Measurements from ENCODE around the gene UBA52.

Gene UBA52

DNA sequence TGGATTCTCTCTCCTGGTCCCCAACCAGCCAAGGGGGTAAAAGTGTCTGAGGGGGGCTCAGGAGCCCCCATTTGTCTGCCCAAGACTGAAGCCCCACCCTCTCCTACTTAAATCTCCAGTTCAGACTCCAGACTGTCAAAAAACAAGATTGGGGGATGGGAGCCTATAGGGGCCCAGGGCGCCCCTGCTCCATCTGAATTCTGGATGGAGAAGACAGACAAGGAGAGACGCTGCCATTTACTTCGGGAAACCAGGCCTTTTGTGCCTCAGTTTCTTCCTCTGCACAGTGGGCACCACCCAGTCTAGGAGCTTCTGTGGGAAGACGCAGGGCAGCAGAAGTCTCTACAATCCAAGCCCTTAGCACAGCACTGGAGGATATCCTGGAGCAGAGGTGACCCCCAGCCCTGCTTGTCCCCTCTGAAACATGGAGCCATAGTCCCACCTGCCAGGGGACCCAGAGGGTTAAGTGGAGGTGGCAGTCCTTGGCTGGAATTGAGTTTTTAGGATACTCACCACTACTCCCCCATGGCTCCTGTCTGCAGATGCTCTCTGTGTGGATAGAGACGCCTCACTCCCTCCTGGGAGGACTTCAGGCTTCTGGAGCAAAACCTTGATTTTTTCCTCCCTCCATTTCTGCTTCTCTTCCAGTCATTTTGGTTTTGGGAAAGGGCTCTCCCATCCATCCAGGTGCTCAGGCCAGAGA is 36.6 kb downstream of the UBA52 start:
- DNase-seq (ENCODE audit: low read depth in 2 of 2) = no peak

GRCh38 chr19:18608805-18609716 is 37.4 kb downstream of the UBA52 start:
- no peak for DNase-seq (ENCODE audit: low read depth in 2 of 2)

DNA sequence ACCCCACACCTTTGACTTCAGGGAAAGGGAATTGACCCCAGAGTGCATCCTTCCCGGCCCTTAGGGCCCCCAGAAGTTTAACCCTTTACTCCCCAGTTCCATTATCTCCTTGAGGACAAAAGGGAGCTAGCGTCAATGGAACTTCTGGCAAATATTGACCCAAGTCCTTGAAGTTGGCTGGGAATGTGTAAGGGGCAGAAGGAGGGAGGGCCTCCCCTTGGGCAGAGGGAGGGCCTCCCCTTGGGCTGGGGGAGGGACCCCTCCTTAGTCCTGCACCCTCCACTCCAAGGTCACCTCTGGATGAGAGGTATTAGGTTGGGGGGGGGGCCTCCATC is 38.0 kb downstream of the UBA52 start:
- DNase-seq (ENCODE audit: low read depth in 2 of 2) = no peak

DNA sequence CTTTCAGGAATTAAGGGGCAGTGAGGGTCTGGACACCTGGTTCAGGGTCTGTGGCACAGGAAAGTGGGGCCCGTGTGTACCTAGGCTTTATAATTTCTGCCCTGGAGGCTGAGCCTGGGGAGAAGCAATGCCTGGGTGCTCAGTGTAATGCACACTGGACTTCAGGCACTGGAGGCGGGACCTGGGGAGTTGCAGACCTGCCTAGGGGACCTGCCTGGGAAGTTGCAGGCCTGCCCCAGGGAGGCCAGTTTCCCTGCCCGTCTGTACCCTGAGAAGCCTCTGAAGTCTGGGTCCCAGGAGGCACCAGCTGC is 38.5 kb downstream of the UBA52 start:
- DNase-seq (ENCODE audit: low read depth in 2 of 2) = no peak

DNA sequence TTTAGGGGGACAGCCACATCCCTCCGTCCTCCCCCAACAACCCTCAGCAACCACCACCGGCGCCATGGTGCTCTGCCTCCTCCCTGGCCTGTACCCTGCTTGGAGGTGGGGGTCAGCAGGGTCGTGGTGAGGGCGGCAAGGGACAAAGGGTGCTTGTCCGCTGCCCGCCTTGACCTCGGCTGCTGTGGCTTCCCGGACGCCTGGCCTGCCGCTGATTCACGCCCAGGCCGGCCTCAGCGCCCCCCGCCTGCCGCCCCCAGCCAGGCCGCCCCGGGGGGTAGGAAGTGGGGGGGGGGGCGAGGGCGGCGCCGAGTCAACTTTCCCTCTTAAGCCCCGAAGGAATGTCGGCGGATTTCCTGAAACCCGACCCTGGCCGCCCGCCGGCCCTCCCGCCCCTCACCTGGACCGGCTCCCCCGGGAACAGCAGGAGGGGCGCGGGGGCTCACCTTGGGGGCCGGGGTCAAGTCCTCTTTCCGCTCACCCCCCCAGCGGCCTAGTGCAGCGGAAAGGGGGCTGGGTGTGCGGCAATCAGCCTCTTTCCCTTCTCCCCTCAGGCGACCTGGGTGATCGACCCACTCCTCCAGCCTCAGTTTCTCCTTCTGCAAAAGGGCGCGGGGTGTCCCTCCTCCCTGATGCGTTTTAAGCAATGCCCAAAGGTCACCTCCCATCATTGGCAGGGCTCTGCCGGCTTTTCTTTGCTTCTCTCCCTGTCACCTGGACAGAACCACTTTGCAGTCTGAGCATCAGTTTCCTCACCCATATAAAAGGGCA is 39.1 kb downstream of the UBA52 start:
- no peak for DNase-seq (ENCODE audit: low read depth in 2 of 2)

DNA sequence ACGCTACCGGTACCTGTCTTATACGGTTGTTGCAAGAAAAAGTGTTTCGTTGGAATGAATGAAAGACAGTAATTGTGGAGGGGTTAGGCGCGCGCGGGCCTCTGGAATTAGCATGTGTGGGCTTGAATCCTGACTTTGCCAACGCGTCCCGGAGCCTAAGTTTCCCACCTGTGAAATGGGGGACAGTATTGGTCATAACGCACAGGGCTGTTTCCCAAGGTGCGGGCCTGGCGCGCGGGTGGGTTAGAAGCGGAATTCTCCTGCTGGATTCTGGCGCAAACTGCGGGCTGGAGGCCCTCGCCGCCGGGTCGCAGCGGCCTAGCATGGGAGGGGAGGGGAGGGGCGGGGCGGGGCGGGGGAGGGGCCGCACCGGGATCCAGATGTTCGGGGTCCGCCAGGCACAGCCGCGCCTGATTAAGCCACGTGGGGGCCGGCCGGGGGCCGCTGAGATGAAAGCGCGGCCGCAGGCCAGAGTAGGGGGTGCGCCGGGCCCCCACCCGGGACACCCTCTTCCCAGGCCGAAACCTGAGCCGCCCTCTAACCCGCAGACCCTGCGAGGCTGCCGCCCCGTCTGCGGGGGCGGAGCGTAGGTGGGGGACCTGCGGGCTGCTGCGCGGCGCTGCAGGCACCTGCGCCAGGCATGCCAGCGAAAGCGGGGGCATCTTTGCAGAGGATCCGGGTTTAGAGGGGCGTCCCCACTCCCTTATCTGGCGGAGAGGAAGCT is 39.8 kb downstream of the UBA52 start:
- DNase-seq (ENCODE audit: low read depth in 2 of 2) = no peak

- no peak for DNase-seq (ENCODE audit: low read depth in 2 of 2)
These were observed 40.6 kb downstream of the UBA52 start for GRCh38 chr19:18612051-18612771.

- DNase-seq (ENCODE audit: low read depth in 2 of 2) = no peak
These were observed 41.3 kb downstream of the UBA52 start, which contains the start of gene TMEM59L for GRCh38 chr19:18612772-18613588. Gene TMEM59L, plus strand, starts transcription at chr19:18612870. Its CDS starts 89 bp downstream, at chr19:18612959.

- DNase-seq (ENCODE audit: low read depth in 2 of 2) = no peak
These were observed 42.1 kb downstream of the UBA52 start for GRCh38 chr19:18613589-18614234.

- DNase-seq (ENCODE audit: low read depth in 2 of 2) = no peak
These were observed 44.4 kb downstream of the UBA52 start for GRCh38 chr19:18616023-18616422.

DNA sequence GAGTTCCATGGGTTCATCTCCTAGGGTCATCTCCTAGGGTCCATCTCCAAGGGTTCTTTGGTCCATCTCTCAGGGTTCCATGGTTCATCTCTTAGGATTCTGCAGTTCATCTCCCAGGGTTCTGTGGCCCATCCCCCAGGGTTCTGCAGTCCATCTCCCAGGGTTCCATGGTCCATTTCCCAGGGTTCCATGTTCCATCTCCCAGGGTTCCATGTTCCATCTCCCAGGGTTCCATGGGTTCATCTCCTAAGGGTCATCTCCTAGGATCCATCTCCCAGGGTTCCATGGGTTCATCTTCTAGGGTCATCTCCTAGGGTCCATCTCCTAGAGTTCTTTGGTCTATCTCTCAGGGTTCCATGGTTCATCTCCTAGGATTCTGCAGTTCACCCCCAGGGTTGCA is 45.9 kb downstream of the UBA52 start:
- DNase-seq (ENCODE audit: low read depth in 2 of 2) = no peak

DNA sequence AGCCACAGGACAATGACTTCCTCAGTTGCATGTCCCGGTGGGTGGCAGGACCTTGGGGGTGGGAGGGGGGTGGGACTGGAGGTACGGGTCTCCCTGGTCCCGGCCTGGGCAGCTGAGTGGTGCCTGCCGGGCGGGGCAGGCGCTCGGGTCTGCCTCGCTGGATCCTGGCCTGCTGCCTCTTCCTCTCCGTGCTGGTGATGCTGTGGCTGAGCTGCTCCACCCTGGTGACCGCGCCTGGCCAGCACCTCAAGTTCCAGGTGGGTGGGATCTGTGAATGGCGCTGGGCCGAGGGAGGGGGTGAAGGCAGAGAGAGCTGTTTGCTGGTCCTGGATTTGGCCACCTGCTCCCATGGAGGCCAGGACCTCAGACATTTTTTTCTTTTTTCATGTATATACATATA is 46.6 kb downstream of the UBA52 start:
- DNase-seq (ENCODE audit: low read depth in 2 of 2) = no peak

GRCh38 chr19:18620311-18620710 is 48.7 kb downstream of the UBA52 start:
- DNase-seq (ENCODE audit: low read depth in 2 of 2) = no peak

DNA sequence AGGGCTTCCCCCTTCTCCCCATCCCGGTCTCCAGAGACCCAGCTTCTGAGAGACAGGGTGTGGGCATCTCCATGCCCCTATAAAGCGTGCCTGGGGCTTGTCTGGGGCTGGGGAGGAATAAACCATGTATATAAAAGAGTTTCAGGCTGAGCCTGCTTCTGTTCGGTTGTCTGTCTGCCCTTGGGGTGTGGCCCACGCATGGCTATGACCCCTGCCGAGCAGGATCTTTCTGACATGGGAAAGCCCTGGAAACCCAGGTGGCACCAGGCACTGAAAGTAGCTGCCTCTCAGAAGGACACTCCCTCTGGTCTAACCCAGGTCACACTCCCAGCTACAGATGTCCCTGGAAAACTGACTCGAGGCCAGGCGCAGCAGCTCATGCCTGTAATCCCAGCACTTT is 49.2 kb downstream of the UBA52 start:
- DNase-seq (ENCODE audit: low read depth in 2 of 2) = no peak

GRCh38 chr19:18626906-18627305 is 55.2 kb downstream of the UBA52 start:
- DNase-seq (ENCODE audit: low read depth in 2 of 2) = no peak

Measured in activated CD8-positive, alpha-beta memory T cell treated with anti-CD3 and anti-CD28 coated beads for 4 hours (primary cell).